Mesenchymal stem cell (in vitro differentiated cells and primary cell): ENCODE results near the gene CSNK1G1.
"Not testable (repeated sequence)": the region's sequence is repeated elsewhere in the genome, so short reads cannot be mapped to it uniquely, and the experiment has no call there.

Source experiments
- DNase-seq: peaks from one replicate; pipeline ENCODE4 v3.0.0-alpha.2; 2013
- H2AFZ ChIP-seq: one replicate; pipeline ENCODE4 v1.6.1; 2013; ENCODE audit warnings: low read depth, mild to moderate bottlenecking, control low read depth, inconsistent platforms, low read length, moderate library complexity
- H2AK5ac ChIP-seq: 2 replicates; pipeline ENCODE4 v1.6.1; 2013; ENCODE audit warnings: low read length, moderate library complexity, mild to moderate bottlenecking, inconsistent platforms; ENCODE audit not compliant: severe bottlenecking
- H2BK120ac ChIP-seq: one replicate; pipeline ENCODE4 v1.6.1; 2013; ENCODE audit warnings: low read depth, mild to moderate bottlenecking, inconsistent platforms, low read length, moderate library complexity
- H2BK12ac ChIP-seq, 2 experiments: one replicate each; pipeline ENCODE4 v1.6.1; 2013; ENCODE audit warnings: inconsistent platforms in 2 of 2, low read length in 2 of 2, mild to moderate bottlenecking in 2 of 2, moderate library complexity in 2 of 2, control low read depth in 1 of 2
- H2BK15ac ChIP-seq: one replicate; pipeline ENCODE4 v1.6.1; 2013; ENCODE audit warnings: mild to moderate bottlenecking, low read depth, inconsistent platforms; ENCODE audit not compliant: poor library complexity, severe bottlenecking
- H2BK5ac ChIP-seq: 2 replicates; pipeline ENCODE4 v1.6.1; 2013; ENCODE audit warnings: low read depth, mild to moderate bottlenecking, low read length, control low read depth, inconsistent platforms; ENCODE audit not compliant: poor library complexity, severe bottlenecking
- H3K14ac ChIP-seq, 2 experiments: one replicate each; pipeline ENCODE4 v1.6.1; 2013; ENCODE audit warnings: inconsistent platforms in 2 of 2, low read length in 2 of 2, control low read depth in 1 of 2, mild to moderate bottlenecking in 1 of 2, moderate library complexity in 1 of 2
- H3K18ac ChIP-seq, 2 experiments: one replicate each; pipeline ENCODE4 v1.6.1; 2013; ENCODE audit warnings: inconsistent platforms in 2 of 2, low read length in 2 of 2, control low read depth in 1 of 2, low read depth in 1 of 2, mild to moderate bottlenecking in 1 of 2
- H3K23ac ChIP-seq, 2 experiments: one replicate each; pipeline ENCODE4 v1.6.1; 2013; ENCODE audit warnings: inconsistent platforms in 2 of 2, low read length in 2 of 2, mild to moderate bottlenecking in 2 of 2, moderate library complexity in 2 of 2, control low read depth in 1 of 2
- H3K27ac ChIP-seq: 2 replicates; pipeline ENCODE4 v1.5.1; 2013; ENCODE audit warnings: mild to moderate bottlenecking, moderate library complexity, low read length, control low read depth, inconsistent platforms; ENCODE audit not compliant: poor library complexity, severe bottlenecking
- H3K27me3 ChIP-seq, 2 experiments: 2 replicates each; pipeline versions ENCODE4 v1.6.1 to v1.7.0; 2013; ENCODE audit warnings: low read length in 2 of 2, mild to moderate bottlenecking in 2 of 2, moderate library complexity in 2 of 2, control low read depth in 1 of 2, inconsistent platforms in 1 of 2; ENCODE audit not compliant: control insufficient read depth in 1 of 2, insufficient read depth in 1 of 2
- H3K36me3 ChIP-seq, 2 experiments: 2 replicates each; pipeline versions ENCODE4 v1.6.1 to v1.7.0; 2013; ENCODE audit warnings: low read length in 2 of 2, control low read depth in 1 of 2, inconsistent platforms in 1 of 2, low read depth in 1 of 2, mild to moderate bottlenecking in 1 of 2; ENCODE audit not compliant: insufficient read depth in 2 of 2, control insufficient read depth in 1 of 2
- H3K4ac ChIP-seq, 2 experiments: one replicate each; pipeline ENCODE4 v1.6.1; 2013; ENCODE audit warnings: inconsistent platforms in 2 of 2, low read length in 2 of 2, mild to moderate bottlenecking in 2 of 2, moderate library complexity in 2 of 2, control low read depth in 1 of 2, low read depth in 1 of 2
- H3K4me1 ChIP-seq: 2 replicates; pipeline ENCODE4 v1.6.1; 2013; ENCODE audit warnings: low read depth, low read length, control low read depth; ENCODE audit not compliant: control insufficient read depth, insufficient read depth
- H3K4me2 ChIP-seq: 2 replicates; pipeline ENCODE4 v1.6.1; 2013; ENCODE audit warnings: low read length, mild to moderate bottlenecking, inconsistent platforms; ENCODE audit not compliant: poor library complexity, severe bottlenecking
- H3K4me3 ChIP-seq, 2 experiments: 2 replicates each; pipeline versions ENCODE4 v1.5.1 to v1.7.0; 2013; ENCODE audit warnings: low read length in 2 of 2, mild to moderate bottlenecking in 2 of 2, control low read depth in 1 of 2, low read depth in 1 of 2; ENCODE audit not compliant: insufficient read depth in 1 of 2
- H3K79me1 ChIP-seq: replicated peaks from 2 replicates; pipeline ENCODE4 v1.6.1; 2013; ENCODE audit warnings: mild to moderate bottlenecking, control low read depth, low read length, inconsistent platforms; ENCODE audit not compliant: poor library complexity, severe bottlenecking
- H3K9ac ChIP-seq: 2 replicates; pipeline ENCODE4 v1.7.0; 2013; ENCODE audit warnings: mild to moderate bottlenecking, low read length, moderate library complexity
- H3K9me3 ChIP-seq: 2 replicates; pipeline ENCODE4 v1.7.0; 2013; ENCODE audit warnings: mild to moderate bottlenecking, low read length; ENCODE audit not compliant: control insufficient read depth
- H4K8ac ChIP-seq: one replicate; pipeline ENCODE4 v1.6.1; 2013; ENCODE audit warnings: inconsistent platforms, mild to moderate bottlenecking, low read length, moderate library complexity
- H4K91ac ChIP-seq: one replicate; pipeline ENCODE4 v1.6.1; 2013; ENCODE audit warnings: mild to moderate bottlenecking, low read length, inconsistent platforms
- WGBS: methylation state at CpG from one replicate; pipeline ENCODE4 v1.1.7; 2013; ENCODE audit warnings: mixed read lengths; 5-methylcytosine and 5-hydroxymethylcytosine counted together

The CSNK1G1 gene

GRCh38 chr15:64267331-64267973 is 88.5 kb downstream of the CSNK1G1 start:
- H3K23ac ChIP-seq: no peak overlapping the region
- peaks cover 20% of the 10 kb centered on the region for H3K79me1 ChIP-seq
- H3K4me1 ChIP-seq: no peaks in the 10 kb centered on the region
- no peak for DNase-seq
- H3K36me3 ChIP-seq: peaks cover 0 to 3% of the 10 kb centered on the region in 2 experiments
- H3K14ac ChIP-seq: no peak overlapping the region
- H2BK5ac ChIP-seq: no peak overlapping the region
- H2BK120ac ChIP-seq: no peak overlapping the region
- no peak overlapping the region for H4K8ac ChIP-seq
- H3K9ac ChIP-seq: no peak overlapping the region
- H3K4me3 ChIP-seq: no peak overlapping the region
- H3K27ac ChIP-seq: no peak overlapping the region
- H3K4me2 ChIP-seq: no peak overlapping the region
- H2BK12ac ChIP-seq: no peak overlapping the region
- H3K4ac ChIP-seq: no peak overlapping the region
- no peak overlapping the region for H4K91ac ChIP-seq
- H3K18ac ChIP-seq: no peak overlapping the region
- no peak overlapping the region for H2AFZ ChIP-seq
- H3K27me3 ChIP-seq: no peaks in the 10 kb centered on the region
- no peak overlapping the region for H2BK15ac ChIP-seq
- H3K9me3 ChIP-seq: peaks cover 3% of the 10 kb centered on the region
- WGBS: no CpG with 5 or more reads among the region's 1 CpG
- H2AK5ac ChIP-seq: no peak overlapping the region

- H2AFZ ChIP-seq, H2BK12ac ChIP-seq, H3K27me3 ChIP-seq, H3K4me3 ChIP-seq, H3K27ac ChIP-seq, H3K4ac ChIP-seq, H2BK120ac ChIP-seq, H3K36me3 ChIP-seq, H3K4me1 ChIP-seq, H3K18ac ChIP-seq, H2BK15ac ChIP-seq, H4K91ac ChIP-seq, H3K9me3 ChIP-seq, H3K4me2 ChIP-seq, H4K8ac ChIP-seq, DNase-seq, H3K23ac ChIP-seq, H2BK5ac ChIP-seq, H3K14ac ChIP-seq, H2AK5ac ChIP-seq: not testable (repeated sequence)
- WGBS: no CpG with 5 or more reads among the region's 1 CpG
- peaks cover 23% of the 10 kb centered on the region for H3K79me1 ChIP-seq
- H3K9ac ChIP-seq: peak overlapping the region; percentile 47
These were observed 90.8 kb downstream of the CSNK1G1 start for GRCh38 chr15:64265188-64265587.

GRCh38 chr15:64264502-64264901 is 91.5 kb downstream of the CSNK1G1 start:
- Histone ChIP-seq H3K18ac (no peak overlapping the region), H2BK5ac (no peak overlapping the region), H3K9ac (peak overlapping the region; percentile 43), H3K9me3 (peaks cover 3% of the 10 kb centered on the region), H3K4ac (no peak overlapping the region), H2BK15ac (no peak overlapping the region), H2AK5ac (no peak overlapping the region), H3K36me3 (no peaks in the 10 kb centered on the region), H3K14ac (no peak overlapping the region), H2BK12ac (no peak overlapping the region), H2AFZ (no peak overlapping the region), H3K79me1 (peaks cover 23% of the 10 kb centered on the region), H4K8ac (no peak overlapping the region), H3K27ac (no peak overlapping the region), H3K4me3 (no peak overlapping the region), H4K91ac (no peak overlapping the region), H3K23ac (no peak overlapping the region), H3K4me2 (no peak overlapping the region), H2BK120ac (no peak overlapping the region), H3K27me3 (no peaks in the 10 kb centered on the region), H3K4me1 (no peaks in the 10 kb centered on the region)
- WGBS: 95% methylated on average over 4 of the region's 4 CpGs
- DNase-seq: no peak

GRCh38 chr15:64263567-64263966 is 92.4 kb downstream of the CSNK1G1 start:
- H3K27ac ChIP-seq: no peak overlapping the region
- no peak overlapping the region for H4K91ac ChIP-seq
- peak overlapping the region; percentile 43 for H3K9ac ChIP-seq
- H2AK5ac ChIP-seq: no peak overlapping the region
- H3K79me1 ChIP-seq: peaks cover 22% of the 10 kb centered on the region
- H3K18ac ChIP-seq: no peak overlapping the region
- H3K4me1 ChIP-seq: no peaks in the 10 kb centered on the region
- H3K9me3 ChIP-seq: peaks cover 3% of the 10 kb centered on the region
- no peak for DNase-seq
- H2BK15ac ChIP-seq: no peak overlapping the region
- H3K4me3 ChIP-seq: no peak overlapping the region
- H3K4me2 ChIP-seq: no peak overlapping the region
- 100% methylated on average over 2 of the region's 2 CpGs for WGBS
- H3K36me3 ChIP-seq: no peaks in the 10 kb centered on the region
- no peak overlapping the region for H3K23ac ChIP-seq
- no peak overlapping the region for H2BK120ac ChIP-seq
- no peak overlapping the region for H3K14ac ChIP-seq
- no peak overlapping the region for H3K4ac ChIP-seq
- no peak overlapping the region for H2BK12ac ChIP-seq
- H2AFZ ChIP-seq: no peak overlapping the region
- H3K27me3 ChIP-seq: no peaks in the 10 kb centered on the region
- H4K8ac ChIP-seq: no peak overlapping the region
- no peak overlapping the region for H2BK5ac ChIP-seq
